ENCODE results near the gene SORCS1.

The SORCS1 gene

GRCh38 chr10:106873770-106874603 lies 290.5 kb downstream of the SORCS1 start:
- no peak for DNase-seq

DNA sequence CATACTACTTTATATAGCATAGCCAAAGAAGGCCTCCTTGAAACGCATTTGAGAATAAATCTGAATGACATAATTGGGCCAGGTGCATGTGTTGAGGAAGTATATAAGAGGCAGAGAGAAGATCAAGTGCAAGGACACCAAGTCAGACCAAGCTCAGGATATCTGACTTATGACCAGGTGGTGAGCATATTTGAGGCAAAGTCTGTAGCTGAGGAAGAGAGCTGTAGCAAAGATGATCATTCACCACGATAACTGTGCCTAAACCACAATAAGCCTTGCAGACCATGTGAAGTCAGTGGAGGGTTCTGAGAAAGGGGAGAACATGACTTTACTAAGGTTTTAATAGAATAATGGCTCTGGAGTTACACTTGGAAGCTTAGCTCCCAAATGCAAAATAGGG lies 292.3 kb downstream of the SORCS1 start:
- DNase-seq = no peak

DNA sequence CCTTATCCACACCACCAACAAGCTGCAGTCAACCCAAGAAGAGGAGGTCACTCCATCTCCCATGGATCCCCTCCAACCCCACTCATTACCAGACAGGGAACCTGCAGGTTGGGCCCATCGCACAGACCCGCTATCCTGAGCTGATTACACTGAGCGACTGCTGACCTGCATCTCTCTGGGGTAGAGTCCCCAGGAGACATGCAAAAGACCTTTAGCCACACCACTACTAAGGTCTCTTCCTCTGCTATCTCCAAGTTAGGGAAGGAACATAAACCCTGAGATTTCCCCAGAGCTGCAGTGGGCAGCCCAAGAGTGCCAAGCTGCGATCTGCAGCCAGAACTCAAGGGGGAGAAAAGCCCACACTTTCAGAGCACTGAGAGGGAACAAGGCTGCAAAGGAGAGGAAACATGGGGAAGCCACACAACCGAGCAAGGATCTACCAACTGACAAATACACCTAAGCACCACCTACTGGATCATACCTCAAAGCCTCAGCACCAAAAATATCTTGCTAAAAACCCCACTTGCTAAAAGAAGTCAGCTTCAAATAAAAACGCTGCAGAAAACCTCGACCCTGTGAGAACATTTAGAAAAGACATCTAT lies 298.2 kb downstream of the SORCS1 start:
- no peak for DNase-seq

- no peak for DNase-seq
These were observed 300.5 kb downstream of the SORCS1 start for GRCh38 chr10:106864031-106864430.

- no peak for DNase-seq
These were observed 301.0 kb downstream of the SORCS1 start for GRCh38 chr10:106863549-106863948.

GRCh38 chr10:106859892-106860652 lies 304.4 kb downstream of the SORCS1 start:
- DNase-seq = no peak

GRCh38 chr10:106857728-106858127 lies 306.8 kb downstream of the SORCS1 start:
- no peak for DNase-seq

DNA sequence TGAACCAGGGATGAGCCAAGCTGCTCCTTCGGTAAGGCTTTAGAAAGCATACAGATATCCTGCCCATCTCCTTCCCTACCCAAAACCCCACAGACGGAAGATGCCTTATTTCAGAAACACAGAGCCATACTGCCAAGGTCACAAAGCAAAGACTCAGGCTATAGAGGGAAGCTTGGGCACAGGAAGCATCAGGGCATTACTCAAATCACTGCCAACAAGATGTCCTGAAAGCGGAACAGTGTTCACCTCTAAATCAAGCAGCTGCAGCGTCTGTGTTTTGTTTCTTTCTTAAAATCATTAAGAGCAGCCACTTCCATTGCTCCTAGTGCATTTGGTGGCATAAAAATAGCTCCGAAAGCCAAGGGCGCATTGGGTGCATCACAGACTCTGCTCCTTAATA lies 307.3 kb downstream of the SORCS1 start:
- no peak for DNase-seq

- no peak for DNase-seq
These were observed 327.4 kb downstream of the SORCS1 start for GRCh38 chr10:106836933-106837663.

DNA sequence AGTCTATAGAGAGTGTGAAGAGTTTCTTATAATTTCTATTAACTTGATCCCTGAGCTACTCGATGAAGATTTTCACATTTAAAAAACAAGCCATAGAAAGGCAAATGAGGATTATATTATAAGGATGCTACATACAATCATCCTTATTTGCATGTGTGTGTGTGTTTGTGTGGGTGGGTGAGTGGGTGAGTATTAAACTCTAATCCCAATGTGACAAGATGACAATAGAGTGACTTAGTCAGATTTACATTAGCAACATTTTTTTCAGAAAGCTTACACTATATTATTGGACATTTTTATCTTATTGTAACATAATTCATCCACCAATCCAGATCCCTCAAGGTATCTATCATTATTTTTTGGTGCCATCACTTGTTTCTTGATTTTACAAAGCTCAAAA lies 331.7 kb downstream of the SORCS1 start:
- no peak for DNase-seq

GRCh38 chr10:106830471-106830870 lies 334.0 kb downstream of the SORCS1 start:
- DNase-seq = no peak

GRCh38 chr10:106830006-106830405 lies 334.5 kb downstream of the SORCS1 start:
- no peak for DNase-seq

GRCh38 chr10:106826716-106827115 lies 337.8 kb downstream of the SORCS1 start:
- no peak for DNase-seq

GRCh38 chr10:106825576-106826364 lies 338.7 kb downstream of the SORCS1 start:
- no peak for DNase-seq

DNA sequence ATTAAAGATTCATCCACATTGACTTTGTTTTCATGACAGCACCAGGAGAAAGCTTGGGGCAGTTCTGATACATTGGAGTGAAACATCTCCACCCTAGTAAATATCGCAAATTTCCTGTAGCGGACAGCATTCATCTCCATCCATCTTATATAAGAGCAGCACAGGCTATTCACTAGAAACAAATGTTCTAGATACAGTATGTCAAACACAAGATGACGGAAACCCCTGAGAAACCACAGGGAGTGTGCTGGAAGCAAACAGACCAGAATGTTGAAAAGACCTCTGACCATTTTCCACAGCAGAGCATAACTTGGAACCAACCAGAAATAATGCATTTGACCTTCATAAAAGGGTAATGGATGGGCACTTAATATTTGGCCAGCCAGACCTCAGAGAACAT lies 343.9 kb downstream of the SORCS1 start:
- DNase-seq = no peak

GRCh38 chr10:106819490-106819889 lies 345.0 kb downstream of the SORCS1 start:
- no peak for DNase-seq

- no peak for DNase-seq
These were observed 348.0 kb downstream of the SORCS1 start for GRCh38 chr10:106816318-106817085.

- DNase-seq = no peak
These were observed 349.0 kb downstream of the SORCS1 start for GRCh38 chr10:106815427-106816043.

DNA sequence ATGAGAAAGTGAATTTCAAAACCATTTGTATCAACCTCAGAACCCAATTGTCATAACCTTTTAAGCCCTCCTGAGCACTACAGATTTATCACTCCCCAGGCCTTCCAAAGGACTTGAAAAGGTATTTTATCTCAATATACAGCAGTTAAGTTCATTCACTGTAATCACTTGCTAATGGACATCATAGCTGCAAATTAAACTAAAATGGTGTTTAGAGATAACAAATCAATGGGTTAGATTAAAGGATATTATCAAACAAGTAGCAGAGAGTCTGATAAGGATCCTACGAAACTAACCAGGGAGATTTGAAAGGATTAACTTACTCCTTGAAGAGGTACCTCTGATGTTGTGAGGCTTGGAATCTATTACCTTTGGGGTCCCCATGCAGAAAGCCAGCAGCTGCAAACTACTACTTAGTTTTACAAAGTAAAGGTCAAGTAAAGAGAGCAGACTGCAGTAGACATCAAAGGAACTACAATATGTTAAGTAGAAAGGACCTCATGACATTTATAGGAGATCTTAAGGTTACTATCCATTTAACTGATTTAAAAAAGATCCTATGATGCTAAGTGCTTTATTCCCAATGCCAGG lies 359.4 kb downstream of the SORCS1 start:
- no peak for DNase-seq

GRCh38 chr10:106802949-106803348 lies 361.6 kb downstream of the SORCS1 start:
- DNase-seq = no peak

GRCh38 chr10:106799776-106800175 lies 364.7 kb downstream of the SORCS1 start:
- no peak for DNase-seq
